ENCODE measurements around the gene DHRSX.

GRCh38 chrX:2187352-2188115 is 313.2 kb downstream of the DHRSX start:
- TF ChIP-seq CTCF (IDR thresholded peaks at IDR 0.05) (no peak), POLR2A (IDR thresholded peaks at IDR 0.05) (no peak)
